HepG2 (cell line): ENCODE measurements around the gene NF2. TPM values are rescaled to one million over a fixed set of nuclear protein-coding genes. Genes with fewer than 3 reads are reported as not detected.

Experiments used
- DZIP1 ChIP-seq: sonication (generic); formaldehyde crosslinking; IDR thresholded peaks from 2 replicates; pipeline ENCODE4 v1.5.0; 2020; ENCODE audit warnings: mild to moderate bottlenecking, missing genetic modification reagents
- HNF4A ChIP-seq: sonication (generic); formaldehyde crosslinking; IDR thresholded peaks from 2 replicates; pipeline ENCODE4 v1.4.0; 2020; ENCODE audit warnings: missing genetic modification reagents
- HNRNPLL ChIP-seq: fragments of 200-400 bp; formaldehyde crosslinking; IDR thresholded peaks from 2 replicates; pipeline ENCODE4 v1.6.1; 2017; ENCODE audit warnings: mild to moderate bottlenecking, low read depth, low read length; ENCODE audit not compliant: poor library complexity, severe bottlenecking
- KLF9 ChIP-seq: IDR thresholded peaks from 2 replicates; pipeline ENCODE4 v1.6.1; 2016; ENCODE audit warnings: low read depth
- MBNL3 ChIP-seq: fragments of 250-450 bp; sonication (Bioruptor Pico); conservative IDR thresholded peaks from 2 replicates; pipeline ENCODE4 v1.8.0; 2022; ENCODE audit warnings: mild to moderate bottlenecking, inconsistent platforms
- MXD3 ChIP-seq: IDR thresholded peaks from 2 replicates; pipeline ENCODE4 v1.6.1; 2016; ENCODE audit warnings: mild to moderate bottlenecking, missing biosample characterization, missing genetic modification reagents
- MYC ChIP-seq: sonication (generic); formaldehyde crosslinking; IDR thresholded peaks from 2 replicates; pipeline ENCODE4 v1.9.0; 2021; ENCODE audit warnings: missing genetic modification reagents, borderline replicate concordance
- NFKB2 ChIP-seq: sonication (generic); formaldehyde crosslinking; IDR thresholded peaks from 2 replicates; pipeline ENCODE4 v1.4.0; 2020; ENCODE audit warnings: missing genetic modification reagents, borderline replicate concordance
- PAXIP1 ChIP-seq: sonication (generic); formaldehyde crosslinking; conservative IDR thresholded peaks from 2 replicates; pipeline ENCODE4 v1.4.0; 2020; ENCODE audit warnings: mild to moderate bottlenecking, missing genetic modification reagents, moderate library complexity
- POGK ChIP-seq: sonication (generic); formaldehyde crosslinking; conservative IDR thresholded peaks from 2 replicates; pipeline ENCODE4 v1.8.0; 2022; ENCODE audit warnings: mild to moderate bottlenecking, moderate library complexity, missing genetic modification reagents
- RAD51 ChIP-seq: fragments of 450-650 bp; IDR thresholded peaks from 2 replicates; pipeline ENCODE4 v1.6.1; 2016; ENCODE audit warnings: borderline replicate concordance
- RFX5 ChIP-seq: IDR thresholded peaks from 2 replicates; pipeline ENCODE4 v1.6.1; 2011; ENCODE audit warnings: low read depth, low read length, improper control_type of control experiment
- SALL1 ChIP-seq: sonication (generic); formaldehyde crosslinking; IDR thresholded peaks from 2 replicates; pipeline ENCODE4 v1.8.0; 2022; ENCODE audit warnings: mild to moderate bottlenecking, missing genetic modification reagents
- TCF7L2 ChIP-seq: IDR thresholded peaks from 2 replicates; pipeline ENCODE4 v1.6.1; 2011; ENCODE audit warnings: mild to moderate bottlenecking, low read depth, low read length, moderate library complexity
- ZBTB3 ChIP-seq: sonication (generic); formaldehyde crosslinking; IDR thresholded peaks from 2 replicates; pipeline ENCODE4 v1.4.0; 2020; ENCODE audit warnings: low read depth, mild to moderate bottlenecking, moderate library complexity, missing genetic modification reagents, borderline replicate concordance
- ZC3H13 ChIP-seq: sonication (generic); formaldehyde crosslinking; IDR thresholded peaks from 2 replicates; pipeline ENCODE4 v1.8.1; 2023; ENCODE audit warnings: mild to moderate bottlenecking, missing genetic modification reagents, moderate library complexity
- ZFP62 ChIP-seq: sonication (generic); formaldehyde crosslinking; IDR thresholded peaks from 2 replicates; pipeline ENCODE4 v1.4.0; 2020; ENCODE audit warnings: missing genetic modification reagents
- ZNF207 ChIP-seq: fragments of 450-650 bp; IDR thresholded peaks from 2 replicates; pipeline ENCODE4 v1.6.1; 2016; ENCODE audit warnings: antibody characterized with exemption, borderline replicate concordance
- ZNF256 ChIP-seq: sonication (generic); formaldehyde crosslinking; conservative IDR thresholded peaks from 2 replicates; pipeline ENCODE4 v1.4.0; 2020; ENCODE audit warnings: missing genetic modification reagents
- ZNF343 ChIP-seq: sonication (generic); formaldehyde crosslinking; IDR thresholded peaks from 2 replicates; pipeline ENCODE4 v1.4.0; 2020; ENCODE audit warnings: mild to moderate bottlenecking, missing genetic modification reagents
- ZNF441 ChIP-seq: sonication (generic); formaldehyde crosslinking; IDR thresholded peaks from 2 replicates; pipeline ENCODE4 v1.7.0; 2021; ENCODE audit warnings: missing genetic modification reagents, borderline replicate concordance
- ZNF746 ChIP-seq: sonication (generic); formaldehyde crosslinking; IDR thresholded peaks from 2 replicates; pipeline ENCODE4 v1.8.0; 2022; ENCODE audit warnings: mild to moderate bottlenecking, missing genetic modification reagents
- polyA plus RNA-seq, 8 experiments: library from polyadenylated mRNA; depleted of rRNA in 3 of 8; stranded (reverse) in 7 of 8; unstranded in 1 of 8; fragments of >200 nt; fragmentation: Illumina TruSeq in 4 of 8; extraction: Trizol in 4 of 8; gene quantifications; 2 replicates each; pipeline versions ENCODE4 v1.2.1 to v1.2.3, GENCODE V29; 2011 to 2016; ENCODE audit warnings: low read depth in 4 of 8, missing spikeins in 1 of 8, mixed read lengths in 1 of 8; ENCODE audit not compliant: insufficient read depth in 1 of 8
- total RNA-seq, 5 experiments: library from RNA; depleted of rRNA; stranded (reverse); fragments of >200 nt; fragmentation: Illumina TruSeq; extraction: Trizol; gene quantifications; 2 replicates each; pipeline ENCODE4 v1.2.3, GENCODE V29; 2016; ENCODE audit warnings: low read depth in 1 of 5

NF2 gene
- total and polyA plus RNA-seq, 2 of the 13 experiments (the other 11 are each of a cell fraction or from before 2014, with no cell fraction given), result 9.3 to 33.3 TPM

GRCh38 chr22:29716814-29717545, 113.5 kb downstream of the NF2 start (continued):
- TF ChIP-seq POGK (CRISPR knock-in tag), result peak; percentile 87
- TF ChIP-seq NFKB2 (CRISPR knock-in tag), result peak; percentile 93
- TF ChIP-seq RFX5, result no peak
- peak; percentile 73; the same call in 1 of the 2 replicates for TF ChIP-seq ZNF343 (CRISPR knock-in tag)
- TF ChIP-seq HNF4A, result no peak
- no peak for TF ChIP-seq ZNF746
- no peak; the same call in 1 of the 2 replicates for TF ChIP-seq DZIP1 (CRISPR knock-in tag)
- TF ChIP-seq MXD3 (CRISPR knock-in tag), result peak; percentile 93
- peak; percentile 83; the same call in 1 of the 2 replicates for TF ChIP-seq ZNF441 (CRISPR knock-in tag)
- TF ChIP-seq MYC (CRISPR knock-in tag), result peak; percentile 31; the same call in 1 of the 2 replicates
- TF ChIP-seq ZNF256 (CRISPR knock-in tag), result peak; percentile 73; the same call in 1 of the 2 replicates
- TF ChIP-seq RAD51, result no peak
- TF ChIP-seq TCF7L2, result no peak
- TF ChIP-seq ZNF207, result no peak
- no peak for TF ChIP-seq ZBTB3
- TF ChIP-seq KLF9 (CRISPR knock-in tag), result 0 out of 2 replicates have a peak, but pooled peaks have one; percentile 87
- no peak for TF ChIP-seq HNRNPLL
- TF ChIP-seq ZC3H13 (CRISPR knock-in tag), result 0 out of 2 replicates have a peak, but pooled peaks have one; percentile 44
- TF ChIP-seq ZFP62, result no peak
- no peak for TF ChIP-seq MBNL3 (CRISPR knock-in tag)
- no peak for TF ChIP-seq PAXIP1 (CRISPR knock-in tag)
- peak; percentile 95 for TF ChIP-seq SALL1
